SK-N-SH treated with all-trans-retinoic acid at 6 μM for 48 hours (cell line): ENCODE measurements around the gene TBC1D16.

ENCODE experiments used
- ATAC-seq: fragments of 200-7000 bp; cut with Tn5 transposase; 3 replicates; pipeline ENCODE4 v1.9.1; 2020; ENCODE audit warnings: mild to moderate bottlenecking, moderate library complexity
- ARNTL ChIP-seq: fragments of 450-650 bp; formaldehyde crosslinking; IDR thresholded peaks from 2 replicates; pipeline ENCODE4 v1.5.0; 2020; ENCODE audit warnings: low read depth, mild to moderate bottlenecking, moderate library complexity, borderline replicate concordance
- CSDC2 ChIP-seq: fragments of 250-450 bp; sonication (Bioruptor Pico); IDR thresholded peaks from 2 replicates; pipeline ENCODE4 v1.5.0; 2020; ENCODE audit warnings: mild to moderate bottlenecking, moderate library complexity
- ESRRG ChIP-seq: fragments of 250-450 bp; sonication (Bioruptor Pico); IDR thresholded peaks from 2 replicates; pipeline ENCODE4 v1.6.1; 2021; ENCODE audit warnings: mild to moderate bottlenecking
- GLIS3 ChIP-seq: fragments of 250-450 bp; sonication (Bioruptor Pico); IDR thresholded peaks from 2 replicates; pipeline ENCODE4 v1.5.0; 2020; ENCODE audit warnings: mild to moderate bottlenecking, moderate library complexity
- ISL1 ChIP-seq: fragments of 250-450 bp; sonication (Bioruptor Pico); IDR thresholded peaks from 2 replicates; pipeline ENCODE4 v2.1.2; 2022; ENCODE audit warnings: mild to moderate bottlenecking, moderate library complexity
- OSR1 ChIP-seq: fragments of 250-450 bp; sonication (Bioruptor Pico); IDR thresholded peaks from 2 replicates; pipeline ENCODE4 v1.8.0; 2022; ENCODE audit warnings: moderate library complexity, mild to moderate bottlenecking, inconsistent platforms
- POU6F1 ChIP-seq: fragments of 250-450 bp; sonication (Bioruptor Pico); IDR thresholded peaks from 2 replicates; pipeline ENCODE4 v1.8.0; 2021; ENCODE audit warnings: low read depth, mild to moderate bottlenecking, moderate library complexity, borderline replicate concordance
- PPARA ChIP-seq: fragments of 250-450 bp; sonication (Bioruptor Pico); IDR thresholded peaks from 2 replicates; pipeline ENCODE4 v1.5.0; 2020; ENCODE audit warnings: mild to moderate bottlenecking, borderline replicate concordance
- RARB ChIP-seq: fragments of 250-450 bp; sonication (Bioruptor Pico); IDR thresholded peaks from 2 replicates; pipeline ENCODE4 v1.8.0; 2021; ENCODE audit warnings: mild to moderate bottlenecking, moderate library complexity
- SNAI2 ChIP-seq: fragments of 250-450 bp; sonication (Bioruptor Pico); IDR thresholded peaks from 2 replicates; pipeline ENCODE4 v1.5.0; 2020; ENCODE audit warnings: mild to moderate bottlenecking, moderate library complexity
- TCF4 ChIP-seq: fragments of 250-450 bp; sonication (Bioruptor Pico); IDR thresholded peaks from 2 replicates; pipeline ENCODE4 v1.8.0; 2021; ENCODE audit warnings: mild to moderate bottlenecking, moderate library complexity, borderline replicate concordance
- TOX ChIP-seq: fragments of 250-450 bp; sonication (Bioruptor Pico); IDR thresholded peaks from 2 replicates; pipeline ENCODE4 v1.8.0; 2021; ENCODE audit warnings: mild to moderate bottlenecking, moderate library complexity, borderline replicate concordance
- TSHZ2 ChIP-seq: fragments of 250-450 bp; sonication (Bioruptor Pico); IDR thresholded peaks from 2 replicates; pipeline ENCODE4 v1.5.0; 2020; ENCODE audit warnings: mild to moderate bottlenecking, moderate library complexity
- ZC3H10 ChIP-seq: fragments of 250-450 bp; sonication (Bioruptor Pico); IDR thresholded peaks from 2 replicates; pipeline ENCODE4 v1.5.1; 2021; ENCODE audit warnings: mild to moderate bottlenecking, moderate library complexity
- ZFP30 ChIP-seq: fragments of 450-650 bp; formaldehyde crosslinking; IDR thresholded peaks from 2 replicates; pipeline ENCODE4 v1.5.0; 2022; ENCODE audit warnings: mild to moderate bottlenecking, moderate library complexity
- ZNF565 ChIP-seq: fragments of 450-650 bp; formaldehyde crosslinking; conservative IDR thresholded peaks from 2 replicates; pipeline ENCODE4 v1.5.0; 2020; ENCODE audit warnings: low read depth, mild to moderate bottlenecking, moderate library complexity
- ZNF70 ChIP-seq: fragments of 450-650 bp; formaldehyde crosslinking; IDR thresholded peaks from 2 replicates; pipeline ENCODE4 v1.5.0; 2020; ENCODE audit warnings: mild to moderate bottlenecking, moderate library complexity
- ZNF8 ChIP-seq: fragments of 450-650 bp; formaldehyde crosslinking; IDR thresholded peaks from 2 replicates; pipeline ENCODE4 v1.5.0; 2020; ENCODE audit warnings: mild to moderate bottlenecking, moderate library complexity
- TF ChIP-seq, protein P1 (sequence below): fragments of 250-450 bp; sonication (Bioruptor Pico); IDR thresholded peaks from 2 replicates; pipeline ENCODE4 v1.5.1; 2021; ENCODE audit warnings: mild to moderate bottlenecking, moderate library complexity
- TF ChIP-seq, protein P2 (sequence below): fragments of 250-450 bp; sonication (Bioruptor Pico); IDR thresholded peaks from 2 replicates; pipeline ENCODE4 v1.5.1; 2020; ENCODE audit warnings: low read depth, mild to moderate bottlenecking, moderate library complexity
- TF ChIP-seq, protein P3 (sequence below): fragments of 250-450 bp; sonication (Bioruptor Pico); IDR thresholded peaks from 2 replicates; pipeline ENCODE4 v1.8.0; 2020; ENCODE audit warnings: mild to moderate bottlenecking, moderate library complexity, borderline replicate concordance

TBC1D16 gene

GRCh38 chr17:79990051-79990592 is 45.5 kb downstream of the TBC1D16 start:
- ATAC-seq, result no peak
- no peak for TF ChIP-seq TSHZ2 (CRISPR knock-in tag)
- TF ChIP-seq, protein P1, sequence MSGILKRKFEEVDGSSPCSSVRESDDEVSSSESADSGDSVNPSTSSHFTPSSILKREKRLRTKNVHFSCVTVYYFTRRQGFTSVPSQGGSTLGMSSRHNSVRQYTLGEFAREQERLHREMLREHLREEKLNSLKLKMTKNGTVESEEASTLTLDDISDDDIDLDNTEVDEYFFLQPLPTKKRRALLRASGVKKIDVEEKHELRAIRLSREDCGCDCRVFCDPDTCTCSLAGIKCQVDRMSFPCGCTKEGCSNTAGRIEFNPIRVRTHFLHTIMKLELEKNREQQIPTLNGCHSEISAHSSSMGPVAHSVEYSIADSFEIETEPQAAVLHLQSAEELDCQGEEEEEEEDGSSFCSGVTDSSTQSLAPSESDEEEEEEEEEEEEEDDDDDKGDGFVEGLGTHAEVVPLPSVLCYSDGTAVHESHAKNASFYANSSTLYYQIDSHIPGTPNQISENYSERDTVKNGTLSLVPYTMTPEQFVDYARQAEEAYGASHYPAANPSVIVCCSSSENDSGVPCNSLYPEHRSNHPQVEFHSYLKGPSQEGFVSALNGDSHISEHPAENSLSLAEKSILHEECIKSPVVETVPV, result no peak
- no peak for TF ChIP-seq ZFP30 (CRISPR knock-in tag)
- TF ChIP-seq ZC3H10 (CRISPR knock-in tag), result no peak
- no peak for TF ChIP-seq CSDC2 (CRISPR knock-in tag)
- no peak for TF ChIP-seq ZNF565 (CRISPR knock-in tag)
- TF ChIP-seq ZNF70 (CRISPR knock-in tag), result no peak
- TF ChIP-seq, protein P2, sequence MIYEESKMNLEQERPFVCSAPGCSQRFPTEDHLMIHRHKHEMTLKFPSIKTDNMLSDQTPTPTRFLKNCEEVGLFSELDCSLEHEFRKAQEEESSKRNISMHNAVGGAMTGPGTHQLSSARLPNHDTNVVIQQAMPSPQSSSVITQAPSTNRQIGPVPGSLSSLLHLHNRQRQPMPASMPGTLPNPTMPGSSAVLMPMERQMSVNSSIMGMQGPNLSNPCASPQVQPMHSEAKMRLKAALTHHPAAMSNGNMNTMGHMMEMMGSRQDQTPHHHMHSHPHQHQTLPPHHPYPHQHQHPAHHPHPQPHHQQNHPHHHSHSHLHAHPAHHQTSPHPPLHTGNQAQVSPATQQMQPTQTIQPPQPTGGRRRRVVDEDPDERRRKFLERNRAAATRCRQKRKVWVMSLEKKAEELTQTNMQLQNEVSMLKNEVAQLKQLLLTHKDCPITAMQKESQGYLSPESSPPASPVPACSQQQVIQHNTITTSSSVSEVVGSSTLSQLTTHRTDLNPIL (CRISPR knock-in tag), result no peak
- no peak for TF ChIP-seq GLIS3 (CRISPR knock-in tag)
- TF ChIP-seq ISL1 (CRISPR knock-in tag), result no peak
- TF ChIP-seq PPARA (CRISPR knock-in tag), result no peak
- TF ChIP-seq POU6F1 (CRISPR knock-in tag), result no peak
- no peak for TF ChIP-seq SNAI2
- no peak for TF ChIP-seq RARB (CRISPR knock-in tag)
- TF ChIP-seq ESRRG, result no peak
- TF ChIP-seq TCF4, result no peak
- TF ChIP-seq, protein P3, sequence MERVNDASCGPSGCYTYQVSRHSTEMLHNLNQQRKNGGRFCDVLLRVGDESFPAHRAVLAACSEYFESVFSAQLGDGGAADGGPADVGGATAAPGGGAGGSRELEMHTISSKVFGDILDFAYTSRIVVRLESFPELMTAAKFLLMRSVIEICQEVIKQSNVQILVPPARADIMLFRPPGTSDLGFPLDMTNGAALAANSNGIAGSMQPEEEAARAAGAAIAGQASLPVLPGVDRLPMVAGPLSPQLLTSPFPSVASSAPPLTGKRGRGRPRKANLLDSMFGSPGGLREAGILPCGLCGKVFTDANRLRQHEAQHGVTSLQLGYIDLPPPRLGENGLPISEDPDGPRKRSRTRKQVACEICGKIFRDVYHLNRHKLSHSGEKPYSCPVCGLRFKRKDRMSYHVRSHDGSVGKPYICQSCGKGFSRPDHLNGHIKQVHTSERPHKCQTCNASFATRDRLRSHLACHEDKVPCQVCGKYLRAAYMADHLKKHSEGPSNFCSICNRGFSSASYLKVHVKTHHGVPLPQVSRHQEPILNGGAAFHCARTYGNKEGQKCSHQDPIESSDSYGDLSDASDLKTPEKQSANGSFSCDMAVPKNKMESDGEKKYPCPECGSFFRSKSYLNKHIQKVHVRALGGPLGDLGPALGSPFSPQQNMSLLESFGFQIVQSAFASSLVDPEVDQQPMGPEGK (CRISPR knock-in tag), result no peak
- TF ChIP-seq ZNF8 (CRISPR knock-in tag), result no peak

- ATAC-seq, result no peak
- TF ChIP-seq SNAI2 (no peak), OSR1 (CRISPR knock-in tag) (no peak), TSHZ2 (CRISPR knock-in tag) (no peak), ZC3H10 (CRISPR knock-in tag) (no peak), ZNF8 (CRISPR knock-in tag) (no peak), ESRRG (no peak), PPARA (CRISPR knock-in tag) (no peak), TOX (CRISPR knock-in tag) (no peak), ISL1 (CRISPR knock-in tag) (no peak), GLIS3 (CRISPR knock-in tag) (no peak), ZNF70 (CRISPR knock-in tag) (no peak), CSDC2 (CRISPR knock-in tag) (no peak), ARNTL (CRISPR knock-in tag) (no peak), ZFP30 (CRISPR knock-in tag) (no peak)
- TF ChIP-seq, protein P3 (CRISPR knock-in tag), result no peak
Measured at GRCh38 chr17:79989106-79989835, 46.4 kb downstream of the TBC1D16 start.
